Glomerular visceral epithelial cell (primary cell): ENCODE measurements around the gene DUSP14.
A peak's percentile ranks its signal among the peaks of the same experiment; 100 is the strongest.
"Not testable (repeated sequence)": the region's sequence is repeated elsewhere in the genome, so short reads cannot be mapped to it uniquely, and the experiment has no call there.

Source experiments
- DNase-seq: peaks from one replicate; pipeline ENCODE4 v3.0.0-alpha.2; 2016; ENCODE audit errors: extremely low spot score

DUSP14 gene, protein sequence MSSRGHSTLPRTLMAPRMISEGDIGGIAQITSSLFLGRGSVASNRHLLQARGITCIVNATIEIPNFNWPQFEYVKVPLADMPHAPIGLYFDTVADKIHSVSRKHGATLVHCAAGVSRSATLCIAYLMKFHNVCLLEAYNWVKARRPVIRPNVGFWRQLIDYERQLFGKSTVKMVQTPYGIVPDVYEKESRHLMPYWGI

DNA sequence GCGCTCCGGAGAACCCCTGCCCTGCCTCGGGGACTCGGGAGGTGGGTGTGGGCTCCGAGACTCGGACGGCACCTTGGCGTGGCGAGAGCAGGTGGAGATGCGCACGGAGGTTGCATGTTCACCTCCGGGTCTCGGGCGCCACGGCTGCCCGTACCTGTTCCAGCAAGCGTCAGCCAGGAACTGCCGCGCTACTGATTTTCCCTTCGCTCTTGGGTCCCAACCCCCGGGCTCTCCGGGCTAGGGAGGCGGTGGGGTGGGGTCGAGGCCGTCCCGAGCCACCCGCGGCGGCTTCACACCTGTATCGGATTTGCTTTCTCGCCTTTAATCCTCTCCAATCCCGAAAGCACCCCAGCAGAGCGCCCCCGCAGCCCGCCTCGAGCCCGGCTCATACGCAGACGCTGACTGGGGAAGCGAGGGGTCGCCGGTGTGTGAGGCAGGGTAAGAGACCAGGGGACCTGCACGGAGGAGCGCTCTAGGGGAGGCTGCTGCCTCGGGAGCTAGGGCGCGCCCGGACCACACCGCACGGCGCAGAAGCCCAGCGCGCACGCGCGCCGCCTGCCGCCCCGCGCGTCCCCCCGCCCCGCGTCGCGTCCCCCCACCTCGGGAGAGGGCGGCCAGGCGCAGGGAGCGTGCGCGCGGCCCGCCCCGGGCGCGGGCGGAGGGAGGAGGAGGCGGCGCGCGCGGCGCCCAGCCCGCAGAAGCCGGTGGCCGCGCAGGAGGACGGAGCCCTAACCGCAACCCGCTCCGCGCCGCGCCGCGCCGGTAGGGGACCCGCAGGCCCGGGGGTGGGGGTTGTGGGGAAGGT is at the start of gene DUSP14:
Gene DUSP14 (plus strand): TSS at position 695 of the 805 bp plus-strand sequence. CDS start 22,382 bp downstream, outside the sequence.
- DNase-seq: peak; percentile 92

DNA sequence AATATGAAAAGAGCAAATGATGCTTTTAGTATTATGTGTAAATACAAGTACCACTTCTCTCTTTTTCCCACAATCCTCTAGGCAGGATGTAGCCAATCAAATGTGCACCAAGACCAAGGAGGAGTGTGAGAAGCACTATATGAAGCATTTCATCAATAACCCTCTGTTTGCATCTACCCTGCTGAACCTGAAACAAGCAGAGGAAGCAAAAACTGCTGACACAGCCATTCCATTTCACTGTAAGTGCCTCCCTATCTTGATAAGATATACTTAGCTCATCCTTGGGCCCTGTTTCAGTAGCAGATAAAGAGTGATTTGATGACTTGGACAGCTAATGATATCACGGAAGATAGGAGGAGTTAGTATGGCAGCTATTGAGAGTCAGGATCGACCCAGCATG is 49.3 kb upstream of the DUSP14 start:
- DNase-seq: no peak

GRCh38 chr17:37441369-37442014 is 48.2 kb upstream of the DUSP14 start:
- not testable (repeated sequence) for DNase-seq

DNA sequence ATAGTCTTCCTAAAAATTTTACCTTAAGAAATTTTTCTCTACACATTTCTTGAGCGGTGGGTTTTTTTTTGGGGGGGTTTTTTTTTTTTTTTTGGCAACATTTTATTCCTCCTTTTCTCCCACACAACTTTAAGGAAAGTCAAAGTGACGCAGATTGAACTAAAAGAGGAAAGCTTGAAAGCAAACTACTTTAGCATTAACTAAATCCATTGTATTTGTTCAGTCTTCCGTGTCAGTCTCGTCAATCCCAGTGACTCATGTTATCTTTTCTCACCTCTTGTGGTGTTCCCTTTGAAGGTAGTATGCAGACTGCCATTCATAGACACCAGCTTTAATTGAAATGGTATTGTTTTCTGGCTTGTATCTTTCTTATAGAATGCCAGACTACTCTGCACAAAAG is 43.7 kb upstream of the DUSP14 start:
- peak; percentile 78 for DNase-seq

- DNase-seq: peak; percentile 26
Measured at GRCh38 chr17:37447641-37448040, 42.0 kb upstream of the DUSP14 start.

DNA sequence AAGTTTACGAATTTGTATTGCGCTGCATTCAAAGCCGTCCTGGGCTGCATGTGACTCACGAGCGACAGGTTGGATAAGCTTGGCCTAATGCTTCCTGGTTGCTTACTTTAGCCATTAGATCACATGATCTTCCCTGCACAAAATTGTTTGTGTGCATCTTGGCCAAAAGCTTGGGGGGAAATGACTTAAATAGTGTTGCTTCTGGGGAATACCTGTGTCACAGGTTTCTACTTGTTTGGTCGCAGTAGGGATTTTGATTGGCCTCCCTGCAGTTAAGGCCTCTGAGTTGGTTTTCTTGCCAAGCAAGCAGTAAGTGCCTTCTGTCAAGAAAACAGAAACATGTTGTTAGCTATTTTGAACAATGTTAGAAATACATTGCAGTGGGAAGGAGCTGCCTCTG is 39.6 kb upstream of the DUSP14 start:
- DNase-seq: no peak

- DNase-seq: not testable (repeated sequence)
Measured at GRCh38 chr17:37457801-37458200, 31.9 kb upstream of the DUSP14 start.

DNA sequence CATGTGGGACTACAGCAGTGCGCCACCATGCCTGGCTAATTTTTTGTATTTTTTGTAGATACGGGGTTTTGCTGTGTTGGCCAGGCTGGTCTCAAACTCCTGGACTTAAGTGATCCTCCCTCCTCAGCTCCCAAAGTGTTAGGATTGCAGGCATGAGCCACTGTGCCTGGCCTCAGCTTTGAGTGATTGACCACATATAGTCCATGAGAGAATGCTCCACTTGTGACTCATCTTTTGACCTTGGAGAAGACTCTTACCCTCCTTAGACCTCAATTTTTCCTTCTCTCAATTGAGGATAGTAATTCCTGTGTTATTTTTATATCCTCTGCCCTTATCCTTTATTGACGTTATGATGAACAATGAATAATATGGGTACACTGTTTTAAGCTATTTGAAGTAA is 30.9 kb upstream of the DUSP14 start:
- peak; percentile 60 for DNase-seq

DNA sequence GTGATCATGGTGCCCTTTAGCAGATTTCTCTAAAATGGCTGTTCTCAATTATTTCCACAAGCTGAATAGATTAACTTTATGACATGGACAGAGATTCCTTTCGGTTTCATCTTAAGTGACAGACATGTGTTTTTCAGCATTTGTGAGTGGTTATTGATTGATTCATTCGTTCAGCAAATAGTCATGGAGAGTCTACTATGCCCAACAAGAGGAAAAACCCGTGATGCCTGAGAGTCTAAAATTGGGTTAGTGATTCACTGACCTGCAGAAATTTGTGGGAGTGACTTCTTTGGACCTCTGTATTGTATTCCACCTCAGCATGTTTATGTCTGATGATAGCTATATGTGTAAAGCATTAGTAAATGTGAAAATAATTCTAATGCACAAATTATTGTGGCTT is 28.0 kb upstream of the DUSP14 start:
- DNase-seq: no peak

- no peak for DNase-seq
Measured at GRCh38 chr17:37462492-37462891, 27.2 kb upstream of the DUSP14 start.

DNA sequence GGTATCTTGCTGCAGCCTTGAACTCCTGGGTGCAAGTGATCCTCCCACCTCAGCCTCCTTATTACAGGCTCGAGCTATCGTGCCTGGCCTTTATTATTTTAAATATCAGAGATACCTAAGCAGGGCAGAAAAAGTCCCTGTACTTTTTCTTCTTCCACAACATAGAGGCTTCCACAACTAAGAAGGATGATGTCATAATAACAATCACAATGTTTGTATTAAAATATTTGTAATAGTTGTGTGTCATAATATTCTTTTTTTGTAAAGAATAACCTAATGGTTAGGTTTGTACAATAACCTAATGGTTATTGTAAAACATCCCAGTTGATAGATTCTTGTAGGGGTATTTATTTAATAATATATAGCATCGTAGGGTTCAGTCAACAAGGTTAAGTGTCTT is 26.7 kb upstream of the DUSP14 start:
- no peak for DNase-seq

DNA sequence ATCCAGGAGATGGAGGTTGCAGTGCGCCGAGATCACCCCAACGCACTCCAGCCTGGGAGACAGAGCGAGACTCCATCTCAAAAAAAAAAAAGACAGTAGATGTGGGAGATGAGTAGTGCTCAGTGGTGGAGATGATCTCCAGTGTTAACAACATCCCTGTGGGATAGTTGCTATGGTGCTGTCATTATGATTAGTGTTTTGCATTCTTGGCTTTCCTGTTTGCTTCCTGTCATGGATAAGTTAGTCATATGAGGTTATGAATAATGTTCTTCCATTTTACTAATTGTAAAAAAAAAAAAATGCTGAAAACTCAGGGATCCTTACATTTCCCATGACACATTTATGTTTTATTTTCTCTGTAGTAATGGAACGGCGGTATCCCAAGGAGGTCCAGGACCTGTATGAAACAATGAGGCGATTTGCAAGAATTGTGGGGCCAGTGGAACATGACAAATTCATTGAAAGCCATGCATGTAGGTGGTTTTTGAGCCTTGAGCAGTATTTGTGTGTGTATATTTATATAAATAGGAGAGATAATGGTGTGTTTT is 24.5 kb upstream of the DUSP14 start:
- DNase-seq: no peak

- DNase-seq: no peak
Measured at GRCh38 chr17:37466471-37466870, 23.2 kb upstream of the DUSP14 start.

- DNase-seq: no peak
Measured at GRCh38 chr17:37470181-37470580, 19.5 kb upstream of the DUSP14 start.

GRCh38 chr17:37475731-37476420 is 13.8 kb upstream of the DUSP14 start:
- no peak for DNase-seq

DNA sequence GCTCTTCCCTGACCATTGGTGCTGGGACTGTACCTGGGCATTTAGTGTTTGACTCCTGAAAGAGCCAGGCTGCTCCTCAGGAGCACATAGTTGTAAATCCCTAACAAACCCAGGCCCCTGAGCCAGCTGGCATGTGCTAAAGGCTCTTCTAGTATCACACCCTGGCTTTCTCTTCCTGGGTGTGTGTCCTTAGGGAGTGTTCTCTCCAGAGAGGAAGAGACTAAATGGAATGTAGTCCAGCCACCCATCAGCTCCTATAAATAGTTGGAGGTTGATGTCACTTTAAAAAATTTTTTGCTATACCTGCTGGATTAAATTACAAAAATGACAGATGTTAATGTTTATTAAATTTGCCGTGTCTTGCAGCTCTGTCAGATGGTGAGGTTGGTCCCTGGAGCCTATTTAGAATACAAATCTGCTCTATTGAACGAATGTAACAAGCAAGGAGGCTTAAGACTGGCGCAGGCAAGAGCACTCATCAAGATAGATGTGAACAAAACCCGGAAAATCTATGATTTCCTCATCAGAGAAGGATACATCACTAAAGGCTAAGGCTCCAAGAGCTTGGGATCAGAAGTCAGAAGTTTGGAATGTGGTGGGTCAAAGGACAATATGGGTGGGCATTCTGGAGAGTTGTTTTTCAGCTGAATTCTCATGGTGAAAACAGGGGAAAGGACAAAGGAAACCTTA is 13.1 kb upstream of the DUSP14 start:
- DNase-seq: peak; percentile 22

- DNase-seq: no peak
Measured at GRCh38 chr17:37478187-37478586, 11.5 kb upstream of the DUSP14 start.

DNA sequence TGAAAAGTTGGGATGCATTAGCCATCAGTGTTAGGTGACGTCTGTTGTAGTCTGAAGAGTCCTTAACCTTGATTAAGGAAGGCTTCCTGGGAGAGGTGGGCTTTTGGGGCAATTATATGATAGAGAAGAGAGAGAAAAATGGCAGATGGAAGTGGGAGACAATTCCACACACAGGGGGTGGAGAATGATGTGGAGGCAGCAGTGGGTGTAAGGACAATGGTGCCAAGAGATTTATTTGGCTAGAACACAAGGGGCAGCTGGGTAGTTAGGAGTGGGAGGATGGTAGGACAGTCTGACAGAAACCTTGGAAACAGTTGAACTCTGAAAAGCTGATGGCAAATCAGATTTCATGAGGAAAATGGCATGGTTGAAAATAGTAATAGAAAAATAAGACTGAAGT is 10.7 kb upstream of the DUSP14 start:
- DNase-seq: no peak

DNA sequence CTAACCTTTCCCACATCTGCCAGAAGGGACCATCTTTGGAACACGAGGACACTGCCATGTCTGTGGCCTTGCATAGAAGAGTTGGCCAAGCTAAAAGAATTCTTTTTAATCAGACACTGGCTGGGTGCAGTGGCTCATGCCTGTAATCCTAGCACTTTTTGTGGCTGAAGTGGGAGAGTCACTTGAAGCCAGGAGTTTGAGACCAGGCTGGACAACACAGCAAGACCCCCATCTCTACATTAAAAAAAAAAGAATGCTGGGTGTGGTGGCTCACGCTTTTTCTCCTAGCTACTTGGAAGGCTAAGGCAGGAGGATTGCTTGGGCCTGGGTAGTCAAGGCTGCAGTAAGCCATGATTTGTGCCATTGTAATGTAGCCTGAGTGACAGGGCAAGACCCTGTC is 9.3 kb upstream of the DUSP14 start:
- no peak for DNase-seq

GRCh38 chr17:37481001-37481665 is 8.6 kb upstream of the DUSP14 start:
- DNase-seq: no peak
